Measurements from ENCODE around the gene HOXA7. TPM values are rescaled to one million over a fixed set of nuclear protein-coding genes. Genes with fewer than 3 reads are reported as not detected.

The HOXA7 gene
- total and polyA plus RNA-seq, 11 donors: 0.29 TPM; not detected in 10

- intact Hi-C loops (cut with DNase I): loop anchor here in 9 of 10 donors (2.0 to 10.0 kb wide), 11 partner anchors 310 to 1308 kb away; no protein-coding TSS in a partner anchor
- no peaks in the 10 kb centered on the region for H3K9me3 ChIP-seq
- no peak for TF ChIP-seq CTCF (IDR thresholded peaks at IDR 0.05)
- TF ChIP-seq POLR2A (IDR thresholded peaks at IDR 0.05): no peak
- DNase-seq (no peak), ATAC-seq (no peak)
- H3K4me1 ChIP-seq: peaks cover 0 to 67% (median 16%) of the 10 kb centered on the region in 12 donors
- 51 to 69% (median 59%) methylated on average over 7 of the region's 7 CpGs for WGBS, 4 donors
- H3K36me3 ChIP-seq: no peaks in the 10 kb centered on the region
- peaks cover 82 to 100% (median 98%) of the 10 kb centered on the region in 9 donors for H3K27me3 ChIP-seq
- no peak overlapping the region for H3K27ac ChIP-seq
- no peak overlapping the region for H3K4me3 ChIP-seq
Observed at GRCh38 chr7:27162561-27163287, 6.2 kb upstream of the HOXA7 start.

- peak overlapping the region in 2 of 12 donors; percentile 51 to 67 for H3K4me3 ChIP-seq
- peak overlapping the region in 1 of 12 donors; percentile 71 for H3K27ac ChIP-seq
- no peaks in the 10 kb centered on the region for H3K36me3 ChIP-seq
- 20 to 32% (median 23%) methylated on average over 27 to 30 of the region's 30 CpGs for WGBS, 4 donors
- no peak for TF ChIP-seq POLR2A (IDR thresholded peaks at IDR 0.05)
- TF ChIP-seq CTCF (IDR thresholded peaks at IDR 0.05): no peak
- H3K9me3 ChIP-seq: no peaks in the 10 kb centered on the region
- peak in 2 of 5 donors; percentile 10 to 49 for DNase-seq
- intact Hi-C loops (cut with DNase I): loop anchor here (1.0 to 10.0 kb wide), 14 partner anchors 310 to 1307 kb away; no protein-coding TSS in a partner anchor
- no peak for ATAC-seq
- H3K4me1 ChIP-seq: peaks cover 0 to 64% (median 16%) of the 10 kb centered on the region in 12 donors
- peaks cover 79 to 100% (median 98%) of the 10 kb centered on the region in 9 donors for H3K27me3 ChIP-seq
Observed at GRCh38 chr7:27161721-27162560, 5.5 kb upstream of the HOXA7 start.

GRCh38 chr7:27161214-27161720 is 4.8 kb upstream of the HOXA7 start:
- peak in 4 of 12 donors; percentile 4 to 29 (median 14) for TF ChIP-seq CTCF (IDR thresholded peaks at IDR 0.05)
- no peak for TF ChIP-seq POLR2A (IDR thresholded peaks at IDR 0.05)
- Histone ChIP-seq H3K4me3 (peak overlapping the region; percentile 40 to 67 (median 56)), H3K36me3 (no peaks in the 10 kb centered on the region), H3K27ac (peak overlapping the region in 1 of 12 donors; percentile 71), H3K27me3 (peaks cover 79 to 100% (median 98%) of the 10 kb centered on the region in 9 donors), H3K4me1 (peaks cover 0 to 61% (median 16%) of the 10 kb centered on the region in 12 donors), H3K9me3 (no peaks in the 10 kb centered on the region)
- ATAC-seq: peak in 3 of 4 donors; percentile 38 to 48 (median 44)
- 3 to 6% (median 6%) methylated on average over 23 to 27 of the region's 27 CpGs for WGBS, 4 donors
- intact Hi-C loops (cut with DNase I): loop anchor here (1.0 to 10.0 kb wide), 14 partner anchors 309 to 1306 kb away; no protein-coding TSS in a partner anchor
- peak in 3 of 5 donors; percentile 37 to 63 (median 43) for DNase-seq

Measured in heart left ventricle (tissue), 16 donors.